Measurements from ENCODE around the gene SRGAP3. TPM values are rescaled to one million over a fixed set of nuclear protein-coding genes. Genes with fewer than 3 reads are reported as not detected.

The SRGAP3 gene
- total RNA-seq, 4 donors from 2014 or later: 13.1 to 84.9 (median 27.4) TPM

GRCh38 chr3:8979262-8979661 lies 270.2 kb downstream of the SRGAP3 start:
- Histone ChIP-seq H3K4me3 (no peak overlapping the region), H3K27ac (no peak overlapping the region), H3K9me3 (peaks cover 7% of the 10 kb centered on the region), H3K36me3 (no peaks in the 10 kb centered on the region), H3K27me3 (peaks cover 14% of the 10 kb centered on the region), H3K4me1 (no peaks in the 10 kb centered on the region)
- WGBS: 93% methylated on average over 1 of the region's 1 CpG
- DNase-seq (ENCODE audit: low spot score in 2 of 2): no peak
- no peak for TF ChIP-seq CTCF (IDR thresholded peaks at IDR 0.05)

GRCh38 chr3:8978551-8978950 lies 270.9 kb downstream of the SRGAP3 start:
- H3K27ac ChIP-seq: no peak overlapping the region
- no peaks in the 10 kb centered on the region for H3K36me3 ChIP-seq
- no peaks in the 10 kb centered on the region for H3K4me1 ChIP-seq
- 69% methylated on average over 3 of the region's 3 CpGs for WGBS
- H3K27me3 ChIP-seq: peaks cover 14% of the 10 kb centered on the region
- H3K9me3 ChIP-seq: peaks cover 7% of the 10 kb centered on the region
- TF ChIP-seq POLR2A (IDR thresholded peaks at IDR 0.05) (no peak), CTCF (IDR thresholded peaks at IDR 0.05) (no peak), POLR2AphosphoS5 (IDR thresholded peaks at IDR 0.05) (no peak), EP300 (IDR thresholded peaks at IDR 0.05) (no peak)
- DNase-seq (ENCODE audit: low spot score in 2 of 2): no peak
- H3K4me3 ChIP-seq: no peak overlapping the region

- WGBS: 77% methylated on average over 6 of the region's 6 CpGs
- DNase-seq (ENCODE audit: low spot score in 2 of 2): no peak
These were observed 272.8 kb downstream of the SRGAP3 start for GRCh38 chr3:8976540-8977182.

DNA sequence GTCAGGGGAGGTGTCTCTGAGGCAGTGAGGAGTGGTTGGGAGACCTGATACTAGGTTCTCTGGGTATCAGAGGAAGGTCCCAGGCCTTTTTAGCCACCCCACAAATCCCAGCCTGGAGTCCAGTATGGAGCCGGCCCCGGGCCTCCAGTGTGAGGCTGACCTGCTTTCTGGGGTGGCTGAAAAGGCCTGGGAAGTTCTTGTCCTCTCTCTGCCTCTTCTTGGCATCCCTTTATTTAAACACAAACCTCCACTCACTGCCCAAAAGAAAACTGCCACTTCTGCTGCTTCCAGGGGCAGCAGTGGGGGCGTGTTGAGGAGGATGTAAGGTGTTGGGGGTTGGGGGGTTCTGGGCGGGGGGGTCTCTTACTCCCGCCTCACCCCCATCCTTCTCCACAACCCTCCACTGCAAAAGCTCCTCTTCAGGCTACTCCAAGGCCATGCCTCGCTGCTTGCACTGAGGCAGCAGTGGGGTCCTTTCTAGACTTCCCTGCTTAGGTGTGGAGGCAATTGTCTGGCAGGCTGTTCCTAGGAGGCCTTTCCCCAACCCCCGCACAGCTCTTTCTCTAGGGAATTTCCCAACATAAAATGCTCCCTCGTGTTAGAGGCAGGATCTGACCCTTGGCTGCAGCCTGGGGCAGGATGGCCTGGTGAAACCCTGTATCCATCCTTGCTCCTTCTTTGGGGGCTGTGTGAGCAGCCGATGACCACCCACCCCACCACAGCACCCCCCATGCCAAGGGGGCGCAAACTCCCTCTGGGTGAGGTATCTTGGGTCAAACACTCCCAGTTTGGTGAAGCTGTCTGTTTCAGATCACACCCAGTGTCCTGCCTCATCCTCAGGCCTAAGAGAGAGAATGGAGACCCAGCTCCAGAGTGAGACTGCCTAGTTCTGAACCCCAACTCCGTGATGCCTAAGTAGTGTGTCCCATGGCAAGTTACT lies 274.1 kb downstream of the SRGAP3 start:
- H3K27ac ChIP-seq: no peak overlapping the region
- WGBS: 65% methylated on average over 10 of the region's 11 CpGs
- TF ChIP-seq POLR2AphosphoS5 (IDR thresholded peaks at IDR 0.05) (no peak), EP300 (IDR thresholded peaks at IDR 0.05) (no peak), POLR2A (IDR thresholded peaks at IDR 0.05) (no peak), CTCF (IDR thresholded peaks at IDR 0.05) (no peak)
- no peaks in the 10 kb centered on the region for H3K36me3 ChIP-seq
- H3K27me3 ChIP-seq: peaks cover 17% of the 10 kb centered on the region
- H3K4me1 ChIP-seq: no peaks in the 10 kb centered on the region
- no peak overlapping the region for H3K4me3 ChIP-seq
- peaks cover 7% of the 10 kb centered on the region for H3K9me3 ChIP-seq
- no peak for DNase-seq (ENCODE audit: low spot score in 2 of 2)

More at GRCh38 chr3:8976540-8977182, 272.8 kb downstream of the SRGAP3 start:
- H3K9me3 ChIP-seq: peaks cover 7% of the 10 kb centered on the region
- no peaks in the 10 kb centered on the region for H3K4me1 ChIP-seq
- no peak overlapping the region for H3K4me3 ChIP-seq
- no peak overlapping the region for H3K27ac ChIP-seq
- no peaks in the 10 kb centered on the region for H3K36me3 ChIP-seq
- TF ChIP-seq EP300 (IDR thresholded peaks at IDR 0.05) (no peak), POLR2A (IDR thresholded peaks at IDR 0.05) (no peak), POLR2AphosphoS5 (IDR thresholded peaks at IDR 0.05) (no peak), CTCF (IDR thresholded peaks at IDR 0.05) (no peak)
- H3K27me3 ChIP-seq: peaks cover 14% of the 10 kb centered on the region

DNA sequence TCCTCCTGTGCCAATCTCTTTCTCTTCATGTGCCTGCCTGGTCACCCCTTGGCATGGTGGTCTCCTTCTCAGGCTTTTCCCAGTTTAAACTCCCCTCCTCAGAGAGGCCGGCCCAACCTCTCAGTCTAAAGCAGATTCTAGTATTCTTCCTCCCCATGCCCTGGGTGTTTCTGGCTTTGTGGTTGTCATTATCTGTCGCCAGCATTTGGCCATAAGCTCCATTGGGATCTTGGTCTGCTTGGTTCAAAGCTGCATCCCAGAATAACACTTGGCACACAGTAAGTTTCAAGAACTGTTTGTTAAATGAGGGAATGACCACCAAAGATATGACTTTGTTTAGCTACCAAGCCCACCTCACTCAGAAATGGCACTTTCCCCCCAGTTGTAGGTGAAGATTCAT lies 275.0 kb downstream of the SRGAP3 start:
- WGBS: 94% methylated on average over 2 of the region's 2 CpGs
- TF ChIP-seq POLR2AphosphoS5 (IDR thresholded peaks at IDR 0.05) (no peak), CTCF (IDR thresholded peaks at IDR 0.05) (no peak), EP300 (IDR thresholded peaks at IDR 0.05) (no peak), POLR2A (IDR thresholded peaks at IDR 0.05) (no peak)
- Histone ChIP-seq H3K27me3 (peaks cover 18% of the 10 kb centered on the region), H3K4me3 (no peak overlapping the region), H3K4me1 (no peaks in the 10 kb centered on the region), H3K36me3 (no peaks in the 10 kb centered on the region), H3K9me3 (peaks cover 7% of the 10 kb centered on the region), H3K27ac (no peak overlapping the region)
- no peak for DNase-seq (ENCODE audit: low spot score in 2 of 2)
